HCT116 (cell line): Measurements from ENCODE around the gene SNAP47. TPM values are rescaled to one million over a fixed set of nuclear protein-coding genes. Genes with fewer than 3 reads are reported as not detected.

Experiments used
- ATAC-seq: fragments of 200-7000 bp; cut with Tn5 transposase; 2 replicates; pipeline ENCODE4 v1.9.1; 2020; ENCODE audit warnings: mild to moderate bottlenecking, moderate library complexity
- BruUV-seq: library from RNA; stranded (reverse); fragments of 400-500 nt; replicated peaks from 2 replicates; lab custom pipeline; 2021; lab: Mats Ljungman, UMichigan
- CTCF ChIA-PET: fragments of 300-600 bp; sonication (Branson Sonifier 250); formaldehyde crosslinking; loops from one replicate; lab custom pipeline; 2021; ENCODE audit warnings: antibody characterized with exemption; lab: Charles Lee
- POLR2A ChIA-PET: fragments of 300-600, 350-600 bp; sonication (Branson Sonifier 250); formaldehyde crosslinking; loops from one replicate; lab custom pipeline; 2021; ENCODE audit warnings: antibody characterized with exemption; lab: Charles Lee
- RAD21 ChIA-PET, 2 experiments: fragments of 300-600 bp; sonication (Branson Sonifier 250); formaldehyde crosslinking; loops; one replicate each; lab custom pipeline; 2023; ENCODE audit warnings: low total read pairs in 2 of 2; ENCODE audit not compliant: uncharacterized antibody in 2 of 2, unreplicated experiment in 2 of 2, low non-redundant PET in 1 of 2; lab: Charles Lee
- DNase-seq: peaks from one replicate; pipeline ENCODE4 v3.0.0-alpha.2; 2010; ENCODE audit warnings: low read depth, low spot score
- H2AFZ ChIP-seq: fragments of 200-600 bp; shearing (Covaris generic), sonication (generic); 2 replicates; pipeline ENCODE4 v1.6.1; 2017; ENCODE audit warnings: low read depth, mixed run types, mixed read lengths, antibody characterized with exemption, low read length; ENCODE audit not compliant: poor library complexity, severe bottlenecking
- H3K27ac ChIP-seq: 2 replicates; pipeline ENCODE4 v1.5.1; 2012; ENCODE audit warnings: low read depth, low read length
- H3K27me3 ChIP-seq: fragments of 200-600 bp; sonication (generic); 2 replicates; pipeline ENCODE4 v1.6.1; 2016; ENCODE audit warnings: mixed run types, low read length, mixed read lengths; ENCODE audit not compliant: insufficient read depth
- H3K36me3 ChIP-seq, 2 experiments: fragments of 200-500 bp in 1 of 2; fragments of 200-600 bp in 1 of 2; sonication (Bioruptor generic) in 1 of 2; sonication (generic) in 1 of 2; 2 replicates each; pipeline versions ENCODE4 v1.5.1 to v1.6.1; 2014 to 2016; ENCODE audit warnings: low read length in 2 of 2, inconsistent platforms in 1 of 2, mixed read lengths in 1 of 2, mixed run types in 1 of 2; ENCODE audit not compliant: insufficient read depth in 2 of 2, control insufficient read depth in 1 of 2
- H3K4me1 ChIP-seq, 2 experiments: fragments of 200-600 bp in 1 of 2; sonication (generic) in 1 of 2; 2 replicates each; pipeline versions ENCODE4 v1.5.1 to v1.6.1; 2012 to 2017; ENCODE audit warnings: low read length in 2 of 2, inconsistent platforms in 1 of 2, mild to moderate bottlenecking in 1 of 2, mixed read lengths in 1 of 2, mixed run types in 1 of 2, moderate library complexity in 1 of 2; ENCODE audit not compliant: insufficient read depth in 2 of 2, control insufficient read depth in 1 of 2
- H3K4me2 ChIP-seq: fragments of 200-600 bp; sonication (generic); 2 replicates; pipeline ENCODE4 v1.6.1; 2017; ENCODE audit warnings: mixed run types, low read length, mixed read lengths
- H3K4me3 ChIP-seq, 2 experiments: fragments of 200-600 bp in 1 of 2; sonication (generic) in 1 of 2; replicated peaks in 1 of 2; 2 replicates each; pipeline ENCODE4 v1.5.1; 2011 to 2016; ENCODE audit warnings: low read length in 2 of 2, control low read depth in 1 of 2, low read depth in 1 of 2, mild to moderate bottlenecking in 1 of 2, mixed read lengths in 1 of 2, mixed run types in 1 of 2
- H3K79me2 ChIP-seq: fragments of 200-600 bp; sonication (generic); 2 replicates; pipeline ENCODE4 v1.6.1; 2017; ENCODE audit warnings: mild to moderate bottlenecking, mixed run types, low read length, moderate library complexity, mixed read lengths; ENCODE audit not compliant: insufficient read depth
- H3K9ac ChIP-seq: fragments of 200-600 bp; sonication (generic); 2 replicates; pipeline ENCODE4 v1.6.1; 2016; ENCODE audit warnings: low read length, mixed read lengths
- H3K9me2 ChIP-seq: fragments of 200-600 bp; sonication (generic), shearing (Covaris generic); 2 replicates; pipeline ENCODE4 v1.6.1; 2017; ENCODE audit warnings: mixed run types, mild to moderate bottlenecking, moderate library complexity; ENCODE audit not compliant: insufficient read depth
- H3K9me3 ChIP-seq, 2 experiments: fragments of 200-500 bp in 1 of 2; fragments of 200-600 bp in 1 of 2; sonication (Bioruptor generic) in 1 of 2; sonication (generic) in 1 of 2; 2 replicates each; pipeline ENCODE4 v1.6.1; 2014 to 2017; ENCODE audit warnings: low read length in 2 of 2, mixed read lengths in 2 of 2, inconsistent platforms in 1 of 2, low read depth in 1 of 2, mild to moderate bottlenecking in 1 of 2, mixed run types in 1 of 2, moderate library complexity in 1 of 2; ENCODE audit not compliant: control insufficient read depth in 1 of 2, insufficient read depth in 1 of 2
- H4K20me1 ChIP-seq: fragments of 200-600 bp; sonication (generic), shearing (Covaris generic); 2 replicates; pipeline ENCODE4 v1.6.1; 2017; ENCODE audit warnings: mixed run types, mild to moderate bottlenecking, moderate library complexity; ENCODE audit not compliant: insufficient read depth
- ELF1 ChIP-seq: IDR thresholded peaks from 2 replicates; pipeline ENCODE4 v1.6.1; 2012; ENCODE audit warnings: low read depth, borderline replicate concordance
- EZH2 ChIP-seq: fragments of 200-600 bp; sonication (generic); IDR thresholded peaks from 2 replicates; pipeline ENCODE4 v1.6.1; 2017; ENCODE audit warnings: antibody characterized with exemption, mixed run types
- POLR2A ChIP-seq: IDR thresholded peaks from 2 replicates; pipeline ENCODE4 v1.7.0; 2011; ENCODE audit warnings: borderline replicate concordance; ENCODE audit not compliant: insufficient read depth, insufficient read length; ENCODE audit errors: extremely low read depth
- POLR2AphosphoS5 ChIP-seq: IDR thresholded peaks from 2 replicates; pipeline ENCODE4 v1.6.1; 2011; ENCODE audit warnings: mild to moderate bottlenecking, low read depth, low read length, moderate library complexity
- REST ChIP-seq: IDR thresholded peaks from 2 replicates; pipeline ENCODE4 v1.6.1; 2012; ENCODE audit warnings: low read depth
- intact Hi-C: fragments of 100-400 bp; cut with micrococcal nuclease; formaldehyde crosslinking; loops from 2 replicates; pipeline ENCODE4 v1.10.0; 2022
- total RNA-seq: library from RNA; stranded (reverse); gene quantifications from one replicate; pipeline ENCODE4 v1.2.1, GENCODE V29; 2021; ENCODE audit not compliant: unreplicated experiment
- TF ChIP-seq, protein P1 (sequence below), 3 experiments: fragments of 200-600 bp in 1 of 3; sonication (generic) in 1 of 3; IDR thresholded peaks in 2 of 3; conservative IDR thresholded peaks in 1 of 3; 2 replicates each; pipeline ENCODE4 v1.5.1; 2012 to 2017; ENCODE audit warnings: low read depth in 2 of 3, low read length in 2 of 3, antibody characterized with exemption in 1 of 3, borderline replicate concordance in 1 of 3, control low read depth in 1 of 3, mild to moderate bottlenecking in 1 of 3, mixed read lengths in 1 of 3, mixed run types in 1 of 3, moderate library complexity in 1 of 3; ENCODE audit not compliant: insufficient read depth in 1 of 3

The SNAP47 gene
- total RNA-seq, 1 experiment from 2014 or later = 37.9 TPM

DNA sequence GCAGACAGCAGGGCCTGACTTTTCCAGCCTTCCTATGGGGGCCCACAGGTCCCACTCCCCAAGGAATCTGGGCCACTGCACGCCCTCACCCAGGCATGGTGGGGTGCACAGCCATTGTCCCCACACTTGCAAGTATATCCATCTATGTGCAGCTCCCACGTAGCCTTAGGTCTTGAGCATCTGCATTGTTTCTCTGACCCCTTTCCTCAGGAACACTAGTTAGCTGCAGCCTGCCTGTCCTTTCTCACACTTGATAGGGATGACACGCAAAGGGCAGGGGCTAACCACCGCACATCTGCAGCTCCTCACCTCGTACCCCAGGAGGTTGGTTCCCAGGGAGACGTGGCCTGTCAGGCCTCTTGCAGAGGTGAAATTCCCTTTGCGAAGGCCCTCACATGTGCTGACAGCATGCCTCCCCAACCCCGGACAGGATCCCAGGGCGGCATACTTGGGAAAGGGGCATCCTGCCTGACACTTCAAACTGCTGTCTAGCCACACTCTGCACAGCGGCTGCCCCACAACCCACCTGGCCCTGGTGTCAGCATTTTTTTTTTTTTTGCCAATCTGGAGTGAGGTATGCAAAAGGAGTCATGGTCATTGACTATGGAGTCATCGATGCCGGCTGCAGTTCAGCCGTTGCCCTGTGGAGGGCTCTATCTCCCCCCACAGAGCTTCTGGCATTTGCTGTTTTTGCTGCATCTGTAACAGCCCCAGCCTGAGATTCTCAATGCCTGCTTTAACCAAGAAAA, 5.2 kb upstream of the SNAP47 start:
- no TSS peak for BruUV-seq
- CTCF ChIA-PET = interaction anchor here (1.3 kb wide), 1 partner anchor 248 kb away, joined by 4 read pairs; no protein-coding TSS in a partner anchor

More for the DNA sequence above, 5.2 kb upstream of the SNAP47 start:
- peaks cover 11 to 42% of the 10 kb centered on the region in 2 experiments for H3K4me1 ChIP-seq
- H3K27me3 ChIP-seq = no peaks in the 10 kb centered on the region
- H3K9me2 ChIP-seq = no peaks in the 10 kb centered on the region
- peak overlapping the region; percentile 15; the same call in 1 of the 2 replicates for H3K27ac ChIP-seq
- no peak overlapping the region for H2AFZ ChIP-seq
- intact Hi-C loops = loop anchor here (5.0 kb wide), 2 partner anchors 168 to 248 kb away; partner anchors contain the start of gene ZNF678
- DNase-seq (peak; percentile 27), ATAC-seq (peak; percentile 35)
- ChIA-PET RAD21 (no interaction called here), POLR2A (no interaction called here)
- H3K4me3 ChIP-seq = no peak overlapping the region
- no peak overlapping the region for H3K9ac ChIP-seq
- TF ChIP-seq ELF1 (no peak), POLR2AphosphoS5 (peak; percentile 6; the same call in 1 of the 2 replicates), REST (no peak), EZH2 (no peak), POLR2A (peak; percentile 33)
- TF ChIP-seq, protein P1, sequence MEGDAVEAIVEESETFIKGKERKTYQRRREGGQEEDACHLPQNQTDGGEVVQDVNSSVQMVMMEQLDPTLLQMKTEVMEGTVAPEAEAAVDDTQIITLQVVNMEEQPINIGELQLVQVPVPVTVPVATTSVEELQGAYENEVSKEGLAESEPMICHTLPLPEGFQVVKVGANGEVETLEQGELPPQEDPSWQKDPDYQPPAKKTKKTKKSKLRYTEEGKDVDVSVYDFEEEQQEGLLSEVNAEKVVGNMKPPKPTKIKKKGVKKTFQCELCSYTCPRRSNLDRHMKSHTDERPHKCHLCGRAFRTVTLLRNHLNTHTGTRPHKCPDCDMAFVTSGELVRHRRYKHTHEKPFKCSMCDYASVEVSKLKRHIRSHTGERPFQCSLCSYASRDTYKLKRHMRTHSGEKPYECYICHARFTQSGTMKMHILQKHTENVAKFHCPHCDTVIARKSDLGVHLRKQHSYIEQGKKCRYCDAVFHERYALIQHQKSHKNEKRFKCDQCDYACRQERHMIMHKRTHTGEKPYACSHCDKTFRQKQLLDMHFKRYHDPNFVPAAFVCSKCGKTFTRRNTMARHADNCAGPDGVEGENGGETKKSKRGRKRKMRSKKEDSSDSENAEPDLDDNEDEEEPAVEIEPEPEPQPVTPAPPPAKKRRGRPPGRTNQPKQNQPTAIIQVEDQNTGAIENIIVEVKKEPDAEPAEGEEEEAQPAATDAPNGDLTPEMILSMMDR (IDR thresholded peaks at IDR 0.05 in 2 of 3, conservative IDR thresholded peaks at IDR 0.05 in 1 of 3; ENCODE audit: borderline replicate concordance in 1 of 3, insufficient read depth in 1 of 3, low read depth in 2 of 3, low read length in 2 of 3) = peak in 2 of 3 experiments; percentile 77 to 83; a peak in 4 of 6 replicates
- H3K79me2 ChIP-seq = peaks cover 28% of the 10 kb centered on the region
- H4K20me1 ChIP-seq = no peaks in the 10 kb centered on the region
- no peaks in the 10 kb centered on the region for H3K9me3 ChIP-seq
- peaks cover 3 to 16% of the 10 kb centered on the region in 2 experiments; a peak in 3 of 4 replicates for H3K36me3 ChIP-seq
- peak overlapping the region; percentile 78; the same call in 1 of the 2 replicates for H3K4me2 ChIP-seq
